H9 (cell line): Measurements from ENCODE around the gene NKX2-2. TPM values are rescaled to one million over a fixed set of nuclear protein-coding genes. Genes with fewer than 3 reads are reported as not detected.

Experiments
- DNase-seq: peaks from one replicate; pipeline ENCODE4 v3.0.0-alpha.2; 2017
- H2AFZ ChIP-seq: one replicate; pipeline ENCODE4 v1.6.1; 2013; ENCODE audit warnings: mild to moderate bottlenecking, low read length, control low read depth, moderate library complexity
- H2AK5ac ChIP-seq: 2 replicates; pipeline ENCODE4 v1.6.1; 2013; ENCODE audit warnings: low read length, control low read depth, mixed read lengths; ENCODE audit not compliant: insufficient read length
- H2BK120ac ChIP-seq: one replicate; pipeline ENCODE4 v1.6.1; 2013; ENCODE audit warnings: low read depth, mild to moderate bottlenecking, low read length, control low read depth, inconsistent platforms; ENCODE audit not compliant: poor library complexity, severe bottlenecking
- H2BK12ac ChIP-seq: 2 replicates; pipeline ENCODE4 v1.6.1; 2013; ENCODE audit warnings: low read length, control low read depth, mixed read lengths, low read depth; ENCODE audit not compliant: insufficient read length
- H2BK15ac ChIP-seq: 2 replicates; pipeline ENCODE4 v1.6.1; 2013; ENCODE audit warnings: low read depth, low read length, control low read depth
- H2BK20ac ChIP-seq: one replicate; pipeline ENCODE4 v1.6.1; 2013; ENCODE audit warnings: low read depth, mild to moderate bottlenecking, low read length, control low read depth, inconsistent platforms; ENCODE audit not compliant: poor library complexity, severe bottlenecking
- H2BK5ac ChIP-seq: 2 replicates; pipeline ENCODE4 v1.6.1; 2013; ENCODE audit warnings: low read length, control low read depth, mixed read lengths; ENCODE audit not compliant: insufficient read length
- H3K14ac ChIP-seq: 2 replicates; pipeline ENCODE4 v1.6.1; 2013; ENCODE audit warnings: low read length, control low read depth; ENCODE audit not compliant: insufficient read depth
- H3K18ac ChIP-seq: 2 replicates; pipeline ENCODE4 v1.6.1; 2013; ENCODE audit warnings: low read depth, mild to moderate bottlenecking, mixed read lengths, low read length, control low read depth; ENCODE audit not compliant: insufficient read length
- H3K23ac ChIP-seq: 2 replicates; pipeline ENCODE4 v1.6.1; 2013; ENCODE audit warnings: low read length, control low read depth, mixed read lengths, low read depth; ENCODE audit not compliant: insufficient read length
- H3K23me2 ChIP-seq: 2 replicates; pipeline ENCODE4 v1.6.1; 2013; ENCODE audit warnings: low read depth, mild to moderate bottlenecking, mixed read lengths, low read length, control low read depth; ENCODE audit not compliant: insufficient read length, poor library complexity, severe bottlenecking
- H3K27ac ChIP-seq: 2 replicates; pipeline ENCODE4 v1.5.1; 2013; ENCODE audit warnings: low read length, control low read depth, mixed read lengths, low read depth; ENCODE audit not compliant: insufficient read length
- H3K27me3 ChIP-seq: 2 replicates; pipeline ENCODE4 v1.6.1; 2013; ENCODE audit warnings: low read length, control low read depth, inconsistent platforms; ENCODE audit not compliant: insufficient read depth
- H3K4ac ChIP-seq: 2 replicates; pipeline ENCODE4 v1.6.1; 2013; ENCODE audit warnings: low read depth, mild to moderate bottlenecking, control low read depth, inconsistent platforms, low read length, moderate library complexity
- H3K4me1 ChIP-seq: 2 replicates; pipeline ENCODE4 v1.6.1; 2013; ENCODE audit warnings: low read length, control low read depth, inconsistent platforms; ENCODE audit not compliant: insufficient read depth
- H3K4me2 ChIP-seq: 2 replicates; pipeline ENCODE4 v1.6.1; 2013; ENCODE audit warnings: low read length, control low read depth, mixed read lengths; ENCODE audit not compliant: insufficient read length, insufficient read depth
- H3K56ac ChIP-seq: 2 replicates; pipeline ENCODE4 v1.6.1; 2013; ENCODE audit warnings: low read depth, mild to moderate bottlenecking, mixed read lengths, low read length, control low read depth; ENCODE audit not compliant: insufficient read length
- H3K79me1 ChIP-seq: 2 replicates; pipeline ENCODE4 v1.6.1; 2013; ENCODE audit warnings: low read depth, mild to moderate bottlenecking, moderate library complexity, low read length, control low read depth, inconsistent platforms; ENCODE audit not compliant: insufficient read depth, poor library complexity, severe bottlenecking
- H3K79me2 ChIP-seq: 2 replicates; pipeline ENCODE4 v1.6.1; 2013; ENCODE audit warnings: low read length, control low read depth, inconsistent platforms; ENCODE audit not compliant: insufficient read depth
- H3K9ac ChIP-seq: 2 replicates; pipeline ENCODE4 v1.6.1; 2013; ENCODE audit warnings: low read length, control low read depth, mixed read lengths; ENCODE audit not compliant: insufficient read length; ENCODE audit errors: extremely low read depth
- H3K9me3 ChIP-seq: one replicate; pipeline ENCODE4 v1.6.1; 2013; ENCODE audit warnings: low read depth, low read length, inconsistent platforms; ENCODE audit not compliant: control insufficient read depth
- H3T11ph ChIP-seq: one replicate; pipeline ENCODE4 v1.6.1; 2013; ENCODE audit warnings: mild to moderate bottlenecking, low read length, control low read depth, inconsistent platforms
- H4K20me1 ChIP-seq: one replicate; pipeline ENCODE4 v1.6.1; 2013; ENCODE audit not compliant: control insufficient read depth, insufficient read length, insufficient read depth
- H4K5ac ChIP-seq: 2 replicates; pipeline ENCODE4 v1.6.1; 2013; ENCODE audit warnings: low read depth, mild to moderate bottlenecking, mixed read lengths, low read length, control low read depth; ENCODE audit not compliant: insufficient read length
- H4K8ac ChIP-seq: replicated peaks from 2 replicates; pipeline ENCODE4 v1.6.1; 2013; ENCODE audit warnings: low read length, control low read depth, mixed read lengths, low read depth; ENCODE audit not compliant: insufficient read length
- H4K91ac ChIP-seq: 2 replicates; pipeline ENCODE4 v1.6.1; 2013; ENCODE audit warnings: low read depth, mild to moderate bottlenecking, moderate library complexity, mixed read lengths, low read length, control low read depth; ENCODE audit not compliant: insufficient read length
- H3K27ac Mint-ChIP-seq, 3 experiments: 2 replicates in 2 of 3; 3 replicates in 1 of 3; pipeline ENCODE4 v1.8.0; 2020 to 2021; ENCODE audit warnings: mixed read lengths in 3 of 3, mild to moderate bottlenecking in 1 of 3, moderate library complexity in 1 of 3
- H3K27me3 Mint-ChIP-seq: 2 replicates; pipeline ENCODE4 v1.8.0; 2021; ENCODE audit warnings: low read depth, mild to moderate bottlenecking, moderate library complexity, mixed read lengths
- H3K36me3 Mint-ChIP-seq, 3 experiments: 2 replicates in 2 of 3; 3 replicates in 1 of 3; pipeline ENCODE4 v1.8.0; 2020 to 2021; ENCODE audit warnings: low read depth in 3 of 3, mixed read lengths in 3 of 3; ENCODE audit not compliant: insufficient read depth in 1 of 3
- H3K4me1 Mint-ChIP-seq, 2 experiments: 2 replicates each; pipeline ENCODE4 v1.8.0; 2020; ENCODE audit warnings: mixed read lengths in 2 of 2
- H3K4me3 Mint-ChIP-seq, 2 experiments: 2 replicates in 1 of 2; 3 replicates in 1 of 2; pipeline ENCODE4 v1.8.0; 2020 to 2021; ENCODE audit warnings: mild to moderate bottlenecking in 2 of 2, mixed read lengths in 2 of 2, moderate library complexity in 1 of 2
- H3K9me3 Mint-ChIP-seq, 2 experiments: 2 replicates in 1 of 2; 3 replicates in 1 of 2; pipeline ENCODE4 v1.8.0; 2020; ENCODE audit warnings: mild to moderate bottlenecking in 2 of 2, mixed read lengths in 2 of 2, moderate library complexity in 1 of 2
- WGBS: extraction: QIAGEN DNeasy Blood & Tissue Kit; methylation state at CpG from one replicate; pipeline ENCODE4 v1.1.7; 2013; ENCODE audit warnings: missing lambda C conversion rate, low lambda C conversion rate, mixed read lengths; ENCODE audit not compliant: insufficient read length; ENCODE audit errors: extremely low coverage; 5-methylcytosine and 5-hydroxymethylcytosine counted together
- total RNA-seq: library from RNA; stranded (reverse); gene quantifications from 2 replicates; pipeline ENCODE4 v1.2.1, GENCODE V29; 2021
- TF ChIP-seq, protein P1 (sequence below): fragments of 200-600 bp; sonication (generic); conservative IDR thresholded peaks from 3 replicates; pipeline ENCODE4 v1.8.0; 2021; ENCODE audit warnings: antibody characterized with exemption, mild to moderate bottlenecking

Gene NKX2-2
- total RNA-seq, 1 experiment from 2014 or later, result not detected

- no peak overlapping the region for H2AK5ac ChIP-seq
- H3T11ph ChIP-seq, result no peak overlapping the region
- no peak for DNase-seq
- no peaks in the 10 kb centered on the region for H3K23me2 ChIP-seq
- H4K20me1 ChIP-seq, result no peaks in the 10 kb centered on the region
- Mint-ChIP-seq H3K27ac (no peak overlapping the region), H3K4me3 (no peak overlapping the region), H3K36me3 (no peaks in the 10 kb centered on the region; a peak in 1 of 7 replicates), H3K27me3 (peaks cover 5% of the 10 kb centered on the region; the same call in 1 of the 2 replicates), H3K9me3 (no peaks in the 10 kb centered on the region), H3K4me1 (peaks cover 9 to 16% of the 10 kb centered on the region in 2 experiments)
- no peak overlapping the region for H4K5ac ChIP-seq
- WGBS, result no CpG with 5 or more reads among the region's 10 CpGs
- no peak overlapping the region for H3K27ac ChIP-seq
- H3K56ac ChIP-seq, result no peak overlapping the region
- H3K4ac ChIP-seq, result no peak overlapping the region
- no peak overlapping the region for H3K18ac ChIP-seq
- H3K4me2 ChIP-seq, result no peak overlapping the region
- H2BK15ac ChIP-seq, result no peak overlapping the region
- H2AFZ ChIP-seq, result no peak overlapping the region
- H2BK20ac ChIP-seq, result no peak overlapping the region
- no peak overlapping the region for H3K14ac ChIP-seq
- H3K9me3 ChIP-seq, result no peaks in the 10 kb centered on the region
- H3K79me1 ChIP-seq, result no peaks in the 10 kb centered on the region
- peaks cover 7% of the 10 kb centered on the region; the same call in 1 of the 2 replicates for H3K4me1 ChIP-seq
- TF ChIP-seq, protein P1, sequence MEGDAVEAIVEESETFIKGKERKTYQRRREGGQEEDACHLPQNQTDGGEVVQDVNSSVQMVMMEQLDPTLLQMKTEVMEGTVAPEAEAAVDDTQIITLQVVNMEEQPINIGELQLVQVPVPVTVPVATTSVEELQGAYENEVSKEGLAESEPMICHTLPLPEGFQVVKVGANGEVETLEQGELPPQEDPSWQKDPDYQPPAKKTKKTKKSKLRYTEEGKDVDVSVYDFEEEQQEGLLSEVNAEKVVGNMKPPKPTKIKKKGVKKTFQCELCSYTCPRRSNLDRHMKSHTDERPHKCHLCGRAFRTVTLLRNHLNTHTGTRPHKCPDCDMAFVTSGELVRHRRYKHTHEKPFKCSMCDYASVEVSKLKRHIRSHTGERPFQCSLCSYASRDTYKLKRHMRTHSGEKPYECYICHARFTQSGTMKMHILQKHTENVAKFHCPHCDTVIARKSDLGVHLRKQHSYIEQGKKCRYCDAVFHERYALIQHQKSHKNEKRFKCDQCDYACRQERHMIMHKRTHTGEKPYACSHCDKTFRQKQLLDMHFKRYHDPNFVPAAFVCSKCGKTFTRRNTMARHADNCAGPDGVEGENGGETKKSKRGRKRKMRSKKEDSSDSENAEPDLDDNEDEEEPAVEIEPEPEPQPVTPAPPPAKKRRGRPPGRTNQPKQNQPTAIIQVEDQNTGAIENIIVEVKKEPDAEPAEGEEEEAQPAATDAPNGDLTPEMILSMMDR, result no peak
- no peak overlapping the region for H3K9ac ChIP-seq
- no peaks in the 10 kb centered on the region for H3K27me3 ChIP-seq
- H4K91ac ChIP-seq, result no peak overlapping the region
- no peaks in the 10 kb centered on the region for H3K79me2 ChIP-seq
- no peak overlapping the region for H2BK120ac ChIP-seq
- no peak overlapping the region for H2BK12ac ChIP-seq
- H3K23ac ChIP-seq, result no peak overlapping the region
- no peak overlapping the region for H2BK5ac ChIP-seq
- H4K8ac ChIP-seq, result no peak overlapping the region
These were observed 40.6 kb upstream of the NKX2-2 start for GRCh38 chr20:21554376-21554890.
